ENCODE results near the gene SLC52A3. TPM values are rescaled to one million over a fixed set of nuclear protein-coding genes. Genes with fewer than 3 reads are reported as not detected.
A peak's percentile ranks its signal among the peaks of the same experiment; 100 is the strongest.

The SLC52A3 gene
- total and polyA plus RNA-seq, 2 of the 13 experiments (the other 11 are each of a cell fraction or from before 2014, with no cell fraction given), result 0.03 TPM; not detected in 1

GRCh38 chr20:728256-728944, 39.9 kb downstream of the SLC52A3 start (continued):
- peak; percentile 52 for TF ChIP-seq ZNF280D (CRISPR knock-in tag; IDR thresholded peaks at IDR 0.05)
- no peak for TF ChIP-seq ZBED4 (CRISPR knock-in tag; IDR thresholded peaks at IDR 0.05; ENCODE audit: borderline replicate concordance)
- peak; percentile 94 for TF ChIP-seq ZNF800 (CRISPR knock-in tag; IDR thresholded peaks at IDR 0.05)
- TF ChIP-seq AHDC1 (CRISPR knock-in tag; IDR thresholded peaks at IDR 0.05; ENCODE audit: borderline replicate concordance), result no peak
- no peak for TF ChIP-seq EP300 (IDR thresholded peaks at IDR 0.05; ENCODE audit: low read depth in 2 of 2, low read length in 2 of 2)
- TF ChIP-seq EP300 (CRISPR knock-in tag; IDR thresholded peaks at IDR 0.05; ENCODE audit: borderline replicate concordance), result no peak
- no peak for TF ChIP-seq ZBTB39 (CRISPR knock-in tag; IDR thresholded peaks at IDR 0.05)
- TF ChIP-seq ZBTB26 (CRISPR knock-in tag; IDR thresholded peaks at IDR 0.05; ENCODE audit: borderline replicate concordance), result peak; percentile 54
